Large intestine (tissue), 3 donors: Measurements from ENCODE around the gene ABCB8. TPM values are rescaled to one million over a fixed set of nuclear protein-coding genes. Genes with fewer than 3 reads are reported as not detected.

Experiments
- DNase-seq, 2 donors: peaks; one replicate each; pipeline versions ENCODE4 v3.0.0 to v3.0.0-alpha.2; 2013
- H3K27ac ChIP-seq: one replicate; pipeline ENCODE4 v1.5.1; 2013; ENCODE audit warnings: low read length
- H3K27me3 ChIP-seq: 2 replicates; pipeline ENCODE4 v1.6.1; 2013; ENCODE audit warnings: low read length; ENCODE audit not compliant: control insufficient read depth, insufficient read depth
- H3K36me3 ChIP-seq: 2 replicates; pipeline ENCODE4 v1.6.1; 2013; ENCODE audit warnings: low read length; ENCODE audit not compliant: control insufficient read depth, insufficient read depth
- H3K4me1 ChIP-seq: one replicate; pipeline ENCODE4 v1.6.1; 2013; ENCODE audit warnings: low read length; ENCODE audit not compliant: control insufficient read depth, insufficient read depth
- H3K4me3 ChIP-seq: one replicate; pipeline ENCODE4 v1.5.1; 2013; ENCODE audit warnings: low read length
- H3K9me3 ChIP-seq: one replicate; pipeline ENCODE4 v1.6.1; 2013; ENCODE audit warnings: mild to moderate bottlenecking, low read depth, low read length, moderate library complexity; ENCODE audit not compliant: control insufficient read depth
- whole genome bisulfite sequencing: methylation state at CpG from one replicate; pipeline ENCODE4 v1.1.5; 2013; ENCODE audit warnings: low lambda C conversion rate; ENCODE audit not compliant: insufficient coverage; 5-methylcytosine and 5-hydroxymethylcytosine counted together
- polyA plus RNA-seq: library from polyadenylated mRNA; unstranded; fragments of 120-200 nt; gene quantifications from one replicate; pipeline ENCODE4 v1.2.1, GENCODE V29; 2013

The ABCB8 gene
- polyA plus RNA-seq, 1 donor = 24.2 TPM

GRCh38 chr7:151086802-151087244, 58.6 kb downstream of the ABCB8 start:
- Histone ChIP-seq H3K9me3 (no peaks in the 10 kb centered on the region), H3K4me3 (peak overlapping the region; percentile 72), H3K27ac (peak overlapping the region; percentile 41), H3K36me3 (no peaks in the 10 kb centered on the region), H3K27me3 (no peaks in the 10 kb centered on the region), H3K4me1 (peaks cover 46% of the 10 kb centered on the region)
- whole genome bisulfite sequencing = no CpG with 5 or more reads among the region's 56 CpGs
- DNase-seq = peak in 1 of 2 donors; percentile 49

DNA sequence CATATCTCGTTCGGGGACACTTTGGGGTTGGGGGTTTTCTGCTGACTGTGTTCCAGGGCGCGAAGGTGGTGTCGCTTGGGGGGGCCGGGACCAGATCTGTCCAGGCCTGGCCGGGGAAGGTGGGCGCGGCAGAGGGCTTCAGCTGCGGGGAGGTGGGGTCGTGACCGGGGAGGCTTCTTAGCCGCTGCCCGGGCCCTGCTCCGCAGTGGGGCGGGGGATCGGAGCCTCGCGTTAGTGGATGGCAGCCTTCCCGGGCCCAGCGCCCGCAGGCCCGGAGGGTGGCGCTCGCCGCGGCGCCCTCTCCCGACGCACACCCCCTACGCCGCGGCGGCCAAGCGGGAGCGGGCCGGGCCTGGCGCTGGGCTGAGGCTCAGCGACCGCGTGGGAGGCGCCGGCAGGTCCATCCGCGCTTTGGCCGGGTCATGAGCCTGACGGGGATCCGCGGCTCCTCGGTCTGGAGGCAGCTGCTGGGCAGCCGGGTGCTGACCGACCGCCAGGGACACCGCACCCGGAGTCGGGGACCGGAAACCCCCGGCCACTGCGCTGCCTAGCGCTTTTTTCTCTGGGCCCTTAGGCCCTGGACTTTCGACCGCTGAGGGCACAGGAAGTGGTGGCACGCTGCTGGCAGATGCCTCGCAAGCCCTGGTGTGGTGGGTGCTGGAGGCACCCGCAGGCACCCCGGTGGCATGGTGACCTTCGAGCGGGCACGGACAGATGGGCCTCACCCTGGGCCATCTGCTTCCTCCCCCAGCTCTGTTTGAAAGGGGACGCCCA, 59.2 kb downstream of the ABCB8 start:
- H3K27ac ChIP-seq = peak overlapping the region; percentile 48
- peaks cover 2% of the 10 kb centered on the region for H3K36me3 ChIP-seq
- no CpG with 5 or more reads among the region's 70 CpGs for WGBS
- no peaks in the 10 kb centered on the region for H3K9me3 ChIP-seq
- H3K4me1 ChIP-seq = peaks cover 40% of the 10 kb centered on the region
- H3K4me3 ChIP-seq = peak overlapping the region; percentile 72
- DNase-seq = peak in 1 of 2 donors; percentile 71
- H3K27me3 ChIP-seq = no peaks in the 10 kb centered on the region

- WGBS = no CpG with 5 or more reads among the region's 16 CpGs
- peaks cover 37% of the 10 kb centered on the region for H3K4me1 ChIP-seq
Observed at GRCh38 chr7:151088019-151088855, 60.0 kb downstream of the ABCB8 start.

DNA sequence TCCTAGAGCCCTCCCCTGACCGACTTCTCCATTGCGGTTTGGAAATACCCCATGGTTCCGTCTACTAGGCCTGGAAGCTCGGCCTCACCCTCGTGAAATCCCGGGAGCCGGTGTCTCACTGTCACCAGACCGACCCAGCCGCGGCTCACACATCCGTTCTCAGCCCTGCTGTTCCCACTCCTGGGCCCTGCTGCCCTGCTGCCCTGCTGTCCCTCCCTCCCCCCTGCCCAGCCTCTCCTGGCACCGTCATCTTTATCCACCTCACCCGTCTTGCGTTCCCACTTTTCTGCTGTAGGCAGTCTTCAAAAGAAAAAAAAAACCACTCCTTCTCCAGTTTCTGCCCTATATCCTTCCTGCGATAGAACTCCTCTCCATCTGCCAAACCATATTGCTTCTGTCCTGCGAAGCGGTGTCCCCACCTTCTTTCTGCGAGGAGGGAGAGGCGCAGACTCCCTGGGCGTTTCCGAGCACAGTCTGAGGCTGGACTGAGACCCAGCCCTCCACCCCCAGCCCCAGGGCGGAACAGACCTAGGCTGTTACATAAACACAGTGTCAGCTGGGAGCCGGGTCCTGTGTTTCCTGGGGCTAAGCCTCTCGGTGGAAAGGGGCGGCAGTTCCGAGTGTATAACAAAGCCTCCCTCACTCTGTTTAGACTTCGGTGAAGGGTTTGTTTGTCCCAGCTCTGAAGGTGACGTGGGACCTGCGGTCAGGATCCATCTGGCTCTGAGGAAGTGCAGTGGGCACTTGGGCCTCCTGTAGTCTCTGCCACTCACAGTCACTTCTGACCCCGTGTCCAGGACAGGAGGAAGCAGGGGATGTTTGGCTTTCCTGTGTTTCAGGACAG, 60.8 kb downstream of the ABCB8 start:
- Histone ChIP-seq H3K4me1 (peaks cover 33% of the 10 kb centered on the region), H3K27me3 (no peaks in the 10 kb centered on the region), H3K9me3 (no peaks in the 10 kb centered on the region), H3K4me3 (peak overlapping the region; percentile 3), H3K27ac (peak overlapping the region; percentile 60), H3K36me3 (peaks cover 2% of the 10 kb centered on the region)
- 88% methylated on average over 3 of the region's 30 CpGs for WGBS
- peak; percentile 61 to 75 for DNase-seq

More at GRCh38 chr7:151088019-151088855, 60.0 kb downstream of the ABCB8 start:
- H3K27me3 ChIP-seq = no peaks in the 10 kb centered on the region
- H3K27ac ChIP-seq = peak overlapping the region; percentile 60
- H3K36me3 ChIP-seq = peaks cover 2% of the 10 kb centered on the region
- no peak for DNase-seq
- H3K4me3 ChIP-seq = peak overlapping the region; percentile 72
- H3K9me3 ChIP-seq = no peaks in the 10 kb centered on the region

DNA sequence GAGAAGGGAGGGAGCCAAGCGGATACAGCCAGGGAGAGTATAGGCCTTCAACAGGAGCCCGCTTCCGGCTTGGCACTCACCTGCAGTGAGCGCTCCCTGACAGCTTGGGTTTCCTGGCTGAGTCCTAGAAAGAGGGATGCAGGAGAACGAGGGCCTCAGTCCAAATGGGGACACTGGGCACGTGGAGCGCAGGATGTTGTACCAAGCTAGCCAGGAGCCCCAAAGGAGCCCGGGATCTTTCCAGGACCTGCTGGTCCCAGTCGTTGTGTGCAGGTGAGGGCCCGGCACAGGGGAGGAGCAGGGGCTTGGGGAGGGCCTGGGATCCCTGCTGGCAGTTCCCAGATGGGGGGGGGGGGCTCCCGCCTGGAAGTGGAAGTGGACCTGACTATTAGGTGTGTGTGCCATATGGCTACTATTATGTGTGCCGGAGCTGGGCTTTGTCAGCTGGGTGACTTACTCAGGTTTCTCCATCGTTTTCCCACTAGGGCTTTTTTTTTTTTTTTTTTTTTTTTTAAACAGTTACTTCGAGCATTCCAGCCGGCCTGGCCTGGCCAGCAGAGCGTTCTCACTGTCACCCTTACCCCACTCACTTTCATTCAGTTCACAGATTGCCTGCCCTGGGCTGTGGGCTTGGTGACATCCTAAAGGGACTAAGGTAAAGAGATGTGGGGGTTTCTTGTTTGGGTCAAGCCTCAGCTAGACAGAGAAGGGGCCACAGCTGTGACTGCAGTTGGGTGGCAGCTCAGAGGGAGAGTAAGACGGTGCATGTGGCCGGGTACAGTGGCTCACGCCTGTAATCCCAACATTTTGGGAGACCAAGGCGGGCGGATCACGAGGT, 61.9 kb downstream of the ABCB8 start:
- Histone ChIP-seq H3K27ac (peak overlapping the region; percentile 60), H3K27me3 (no peaks in the 10 kb centered on the region), H3K4me3 (no peak overlapping the region), H3K36me3 (peaks cover 2% of the 10 kb centered on the region), H3K4me1 (peaks cover 33% of the 10 kb centered on the region), H3K9me3 (no peaks in the 10 kb centered on the region)
- DNase-seq = no peak
- no CpG with 5 or more reads among the region's 22 CpGs for WGBS

DNA sequence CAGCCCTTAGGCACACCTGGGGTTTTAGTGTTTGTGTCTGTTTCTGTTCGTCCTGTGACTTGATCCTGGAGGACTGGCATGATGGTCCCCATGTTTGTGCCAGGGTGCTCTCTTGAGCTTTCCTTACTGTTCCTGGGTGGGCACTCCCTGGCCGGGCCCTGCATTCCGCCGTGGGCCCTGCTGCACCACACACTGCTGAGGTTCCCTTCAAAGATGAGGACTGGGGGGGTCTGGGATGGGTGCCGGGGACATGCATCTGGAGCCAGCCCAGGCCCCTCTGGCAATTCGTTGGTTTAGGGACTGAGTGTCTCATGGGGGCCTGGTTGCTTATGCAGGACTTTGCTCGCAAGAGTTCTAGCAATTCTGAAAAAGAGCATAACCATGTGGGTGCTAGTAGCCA, 62.8 kb downstream of the ABCB8 start:
- no peak overlapping the region for H3K27ac ChIP-seq

GRCh38 chr7:151091431-151091830, 63.2 kb downstream of the ABCB8 start:
- H3K9me3 ChIP-seq = no peaks in the 10 kb centered on the region
- peaks cover 5% of the 10 kb centered on the region for H3K36me3 ChIP-seq
- H3K27me3 ChIP-seq = no peaks in the 10 kb centered on the region
- WGBS = no CpG with 5 or more reads among the region's 6 CpGs
- H3K4me3 ChIP-seq = no peak overlapping the region
- peak; percentile 67 to 71 for DNase-seq
- no peak overlapping the region for H3K27ac ChIP-seq
- peaks cover 27% of the 10 kb centered on the region for H3K4me1 ChIP-seq

More for the DNA sequence above, 62.8 kb downstream of the ABCB8 start:
- WGBS = no CpG with 5 or more reads among the region's 7 CpGs
- no peaks in the 10 kb centered on the region for H3K9me3 ChIP-seq
- H3K36me3 ChIP-seq = peaks cover 5% of the 10 kb centered on the region
- no peaks in the 10 kb centered on the region for H3K27me3 ChIP-seq
- peaks cover 27% of the 10 kb centered on the region for H3K4me1 ChIP-seq
- DNase-seq = no peak
- no peak overlapping the region for H3K4me3 ChIP-seq

GRCh38 chr7:151091988-151092387, 63.7 kb downstream of the ABCB8 start:
- Histone ChIP-seq H3K4me1 (peaks cover 27% of the 10 kb centered on the region), H3K27me3 (no peaks in the 10 kb centered on the region), H3K9me3 (no peaks in the 10 kb centered on the region), H3K36me3 (peaks cover 5% of the 10 kb centered on the region), H3K4me3 (no peak overlapping the region), H3K27ac (no peak overlapping the region)
- no peak for DNase-seq
- WGBS = no CpG with 5 or more reads among the region's 14 CpGs

- no peaks in the 10 kb centered on the region for H3K9me3 ChIP-seq
- no peaks in the 10 kb centered on the region for H3K27me3 ChIP-seq
- WGBS = no CpG with 5 or more reads among the region's 6 CpGs
- H3K27ac ChIP-seq = no peak overlapping the region
- DNase-seq = no peak
- peaks cover 5% of the 10 kb centered on the region for H3K36me3 ChIP-seq
- peaks cover 17% of the 10 kb centered on the region for H3K4me1 ChIP-seq
- H3K4me3 ChIP-seq = no peak overlapping the region
Observed at GRCh38 chr7:151093748-151094147, 65.5 kb downstream of the ABCB8 start.
